HCT116 (cell line): Measurements from ENCODE around the gene CDC42BPB. TPM values are rescaled to one million over a fixed set of nuclear protein-coding genes. Genes with fewer than 3 reads are reported as not detected.

Source experiments
- ATAC-seq: fragments of 200-7000 bp; cut with Tn5 transposase; 2 replicates; pipeline ENCODE4 v1.9.1; 2020; ENCODE audit warnings: mild to moderate bottlenecking, moderate library complexity
- BruUV-seq: library from RNA; stranded (reverse); fragments of 400-500 nt; replicated peaks from 2 replicates; lab custom pipeline; 2021; lab: Mats Ljungman, UMichigan
- CTCF ChIA-PET: fragments of 300-600 bp; sonication (Branson Sonifier 250); formaldehyde crosslinking; loops from one replicate; lab custom pipeline; 2021; ENCODE audit warnings: antibody characterized with exemption; lab: Charles Lee
- POLR2A ChIA-PET: fragments of 300-600, 350-600 bp; sonication (Branson Sonifier 250); formaldehyde crosslinking; loops from one replicate; lab custom pipeline; 2021; ENCODE audit warnings: antibody characterized with exemption; lab: Charles Lee
- RAD21 ChIA-PET, 2 experiments: fragments of 300-600 bp; sonication (Branson Sonifier 250); formaldehyde crosslinking; loops; one replicate each; lab custom pipeline; 2023; ENCODE audit warnings: low total read pairs in 2 of 2; ENCODE audit not compliant: uncharacterized antibody in 2 of 2, unreplicated experiment in 2 of 2, low non-redundant PET in 1 of 2; lab: Charles Lee
- DNase-seq: peaks from one replicate; pipeline ENCODE4 v3.0.0-alpha.2; 2010; ENCODE audit warnings: low read depth, low spot score
- H2AFZ ChIP-seq: fragments of 200-600 bp; shearing (Covaris generic), sonication (generic); 2 replicates; pipeline ENCODE4 v1.6.1; 2017; ENCODE audit warnings: low read depth, mixed run types, mixed read lengths, antibody characterized with exemption, low read length; ENCODE audit not compliant: poor library complexity, severe bottlenecking
- H3K27ac ChIP-seq: 2 replicates; pipeline ENCODE4 v1.5.1; 2012; ENCODE audit warnings: low read depth, low read length
- H3K27me3 ChIP-seq: fragments of 200-600 bp; sonication (generic); 2 replicates; pipeline ENCODE4 v1.6.1; 2016; ENCODE audit warnings: mixed run types, low read length, mixed read lengths; ENCODE audit not compliant: insufficient read depth
- H3K36me3 ChIP-seq, 2 experiments: fragments of 200-500 bp in 1 of 2; fragments of 200-600 bp in 1 of 2; sonication (Bioruptor generic) in 1 of 2; sonication (generic) in 1 of 2; 2 replicates each; pipeline versions ENCODE4 v1.5.1 to v1.6.1; 2014 to 2016; ENCODE audit warnings: low read length in 2 of 2, inconsistent platforms in 1 of 2, mixed read lengths in 1 of 2, mixed run types in 1 of 2; ENCODE audit not compliant: insufficient read depth in 2 of 2, control insufficient read depth in 1 of 2
- H3K4me1 ChIP-seq, 2 experiments: fragments of 200-600 bp in 1 of 2; sonication (generic) in 1 of 2; 2 replicates each; pipeline versions ENCODE4 v1.5.1 to v1.6.1; 2012 to 2017; ENCODE audit warnings: low read length in 2 of 2, inconsistent platforms in 1 of 2, mild to moderate bottlenecking in 1 of 2, mixed read lengths in 1 of 2, mixed run types in 1 of 2, moderate library complexity in 1 of 2; ENCODE audit not compliant: insufficient read depth in 2 of 2, control insufficient read depth in 1 of 2
- H3K4me2 ChIP-seq: fragments of 200-600 bp; sonication (generic); 2 replicates; pipeline ENCODE4 v1.6.1; 2017; ENCODE audit warnings: mixed run types, low read length, mixed read lengths
- H3K4me3 ChIP-seq, 2 experiments: fragments of 200-600 bp in 1 of 2; sonication (generic) in 1 of 2; replicated peaks in 1 of 2; 2 replicates each; pipeline ENCODE4 v1.5.1; 2011 to 2016; ENCODE audit warnings: low read length in 2 of 2, control low read depth in 1 of 2, low read depth in 1 of 2, mild to moderate bottlenecking in 1 of 2, mixed read lengths in 1 of 2, mixed run types in 1 of 2
- H3K79me2 ChIP-seq: fragments of 200-600 bp; sonication (generic); 2 replicates; pipeline ENCODE4 v1.6.1; 2017; ENCODE audit warnings: mild to moderate bottlenecking, mixed run types, low read length, moderate library complexity, mixed read lengths; ENCODE audit not compliant: insufficient read depth
- H3K9ac ChIP-seq: fragments of 200-600 bp; sonication (generic); 2 replicates; pipeline ENCODE4 v1.6.1; 2016; ENCODE audit warnings: low read length, mixed read lengths
- H3K9me2 ChIP-seq: fragments of 200-600 bp; sonication (generic), shearing (Covaris generic); 2 replicates; pipeline ENCODE4 v1.6.1; 2017; ENCODE audit warnings: mixed run types, mild to moderate bottlenecking, moderate library complexity; ENCODE audit not compliant: insufficient read depth
- H3K9me3 ChIP-seq, 2 experiments: fragments of 200-500 bp in 1 of 2; fragments of 200-600 bp in 1 of 2; sonication (Bioruptor generic) in 1 of 2; sonication (generic) in 1 of 2; 2 replicates each; pipeline ENCODE4 v1.6.1; 2014 to 2017; ENCODE audit warnings: low read length in 2 of 2, mixed read lengths in 2 of 2, inconsistent platforms in 1 of 2, low read depth in 1 of 2, mild to moderate bottlenecking in 1 of 2, mixed run types in 1 of 2, moderate library complexity in 1 of 2; ENCODE audit not compliant: control insufficient read depth in 1 of 2, insufficient read depth in 1 of 2
- H4K20me1 ChIP-seq: fragments of 200-600 bp; sonication (generic), shearing (Covaris generic); 2 replicates; pipeline ENCODE4 v1.6.1; 2017; ENCODE audit warnings: mixed run types, mild to moderate bottlenecking, moderate library complexity; ENCODE audit not compliant: insufficient read depth
- ATF3 ChIP-seq: IDR thresholded peaks from 2 replicates; pipeline ENCODE4 v1.6.1; 2012
- CBX3 ChIP-seq: IDR thresholded peaks from 2 replicates; pipeline ENCODE4 v1.6.1; 2012; ENCODE audit warnings: low read depth
- CEBPB ChIP-seq: IDR thresholded peaks from 2 replicates; pipeline ENCODE4 v1.6.1; 2012; ENCODE audit warnings: low read depth
- CTCF ChIP-seq, 3 experiments: fragments of 200-600 bp in 1 of 3; sonication (generic) in 1 of 3; IDR thresholded peaks in 2 of 3; conservative IDR thresholded peaks in 1 of 3; 2 replicates each; pipeline ENCODE4 v1.5.1; 2012 to 2017; ENCODE audit warnings: low read depth in 2 of 3, low read length in 2 of 3, antibody characterized with exemption in 1 of 3, borderline replicate concordance in 1 of 3, control low read depth in 1 of 3, mild to moderate bottlenecking in 1 of 3, mixed read lengths in 1 of 3, mixed run types in 1 of 3, moderate library complexity in 1 of 3; ENCODE audit not compliant: insufficient read depth in 1 of 3
- ELF1 ChIP-seq: IDR thresholded peaks from 2 replicates; pipeline ENCODE4 v1.6.1; 2012; ENCODE audit warnings: low read depth, borderline replicate concordance
- EZH2phosphoT487 ChIP-seq: fragments of 200-600 bp; IDR thresholded peaks from 2 replicates; pipeline ENCODE4 v1.6.1; 2018; ENCODE audit warnings: antibody characterized with exemption, borderline replicate concordance
- FOSL1 ChIP-seq: IDR thresholded peaks from 2 replicates; pipeline ENCODE4 v1.6.1; 2012; ENCODE audit warnings: low read depth
- POLR2A ChIP-seq: IDR thresholded peaks from 2 replicates; pipeline ENCODE4 v1.7.0; 2011; ENCODE audit warnings: borderline replicate concordance; ENCODE audit not compliant: insufficient read depth, insufficient read length; ENCODE audit errors: extremely low read depth
- POLR2AphosphoS5 ChIP-seq: IDR thresholded peaks from 2 replicates; pipeline ENCODE4 v1.6.1; 2011; ENCODE audit warnings: mild to moderate bottlenecking, low read depth, low read length, moderate library complexity
- RAD21 ChIP-seq: IDR thresholded peaks from 2 replicates; pipeline ENCODE4 v1.6.1; 2012; ENCODE audit warnings: low read depth, mild to moderate bottlenecking
- SIN3A ChIP-seq: IDR thresholded peaks from 2 replicates; pipeline ENCODE4 v1.6.1; 2012; ENCODE audit warnings: low read depth
- SP1 ChIP-seq: IDR thresholded peaks from 2 replicates; pipeline ENCODE4 v1.6.1; 2012; ENCODE audit warnings: low read depth
- SRF ChIP-seq: IDR thresholded peaks from 2 replicates; pipeline ENCODE4 v1.6.1; 2012; ENCODE audit warnings: low read depth
- TCF7L2 ChIP-seq: IDR thresholded peaks from 2 replicates; pipeline ENCODE4 v1.7.0; 2011; ENCODE audit warnings: borderline replicate concordance, inconsistent platforms; ENCODE audit not compliant: insufficient read depth, insufficient read length; ENCODE audit errors: extremely low read depth
- YY1 ChIP-seq: IDR thresholded peaks from 2 replicates; pipeline ENCODE4 v1.6.1; 2011; ENCODE audit warnings: low read length, low read depth, moderate library complexity, mild to moderate bottlenecking; ENCODE audit not compliant: insufficient replicate concordance; ENCODE audit errors: extremely low read depth
- ZBTB33 ChIP-seq: IDR thresholded peaks from 2 replicates; pipeline ENCODE4 v1.6.1; 2011; ENCODE audit warnings: mild to moderate bottlenecking, low read length, moderate library complexity; ENCODE audit not compliant: insufficient replicate concordance; ENCODE audit errors: extremely low read depth
- ZFX ChIP-seq: fragments of 450-650 bp; IDR thresholded peaks from 2 replicates; pipeline ENCODE4 v1.6.1; 2017
- intact Hi-C: fragments of 100-400 bp; cut with micrococcal nuclease; formaldehyde crosslinking; loops from 2 replicates; pipeline ENCODE4 v1.10.0; 2022
- total RNA-seq: library from RNA; stranded (reverse); gene quantifications from one replicate; pipeline ENCODE4 v1.2.1, GENCODE V29; 2021; ENCODE audit not compliant: unreplicated experiment

CDC42BPB gene
- total RNA-seq, 1 experiment from 2014 or later = 85.6 TPM

- Histone ChIP-seq H3K4me1 (peaks cover 8 to 13% of the 10 kb centered on the region in 2 experiments), H4K20me1 (no peaks in the 10 kb centered on the region), H3K4me3 (no peak within 1 kb of the TSS), H3K36me3 (no peaks in the 10 kb centered on the region), H3K9me2 (no peaks in the 10 kb centered on the region), H3K9me3 (no peaks in the 10 kb centered on the region), H2AFZ (no peak within 1 kb of the TSS), H3K27ac (no peak within 1 kb of the TSS), H3K4me2 (no peak within 1 kb of the TSS), H3K9ac (no peak within 1 kb of the TSS), H3K79me2 (no peaks in the 10 kb centered on the region), H3K27me3 (no peaks in the 10 kb centered on the region)
- DNase-seq (no peak), ATAC-seq (no peak)
- ChIA-PET CTCF (interaction anchor here (0.6 to 4.0 kb wide), 2 partner anchors 10 to 474 kb away, joined by 3 to 41 read pairs; no protein-coding TSS in a partner anchor), POLR2A (interaction anchor here (1.0 kb wide), 1 partner anchor 10 kb away, joined by 6 read pairs; no protein-coding TSS in a partner anchor), RAD21 (no interaction called here)
- TF ChIP-seq ZBTB33 = no peak
- TF ChIP-seq ZFX = no peak
- TF ChIP-seq YY1 = no peak
- TF ChIP-seq CTCF (IDR thresholded peaks at IDR 0.05 in 2 of 3, conservative IDR thresholded peaks at IDR 0.05 in 1 of 3; ENCODE audit: borderline replicate concordance in 1 of 3, insufficient read depth in 1 of 3, low read depth in 2 of 3, low read length in 2 of 3) = no peak
- no peak for TF ChIP-seq CEBPB
- TF ChIP-seq SIN3A = no peak
- TF ChIP-seq POLR2A = no peak
- TF ChIP-seq TCF7L2 = no peak
- no peak for TF ChIP-seq ELF1
- TF ChIP-seq ATF3 = no peak
- TF ChIP-seq CBX3 = no peak
- TF ChIP-seq RAD21 = no peak
- no peak for TF ChIP-seq SRF
- no peak for TF ChIP-seq FOSL1
- TF ChIP-seq EZH2phosphoT487 = no peak
- no peak for TF ChIP-seq SP1
- no peak for TF ChIP-seq POLR2AphosphoS5
- intact Hi-C loops = no loop called here
- BruUV-seq = no TSS peak
These were observed 37.3 kb upstream of the CDC42BPB start, which contains the start of gene EXOC3L4 for GRCh38 chr14:103094406-103095209. Gene EXOC3L4, plus strand, starts transcription at chr14:103094725. Its CDS starts 5,495 bp downstream, at chr14:103100220.
